OCI-LY3 (cell line): ENCODE measurements around the gene CSRNP3.

Experiments used
- H2AFZ ChIP-seq: fragments of 200-600, 300-600 bp; shearing (Covaris generic); 2 replicates; pipeline ENCODE4 v1.6.0; 2014; ENCODE audit warnings: antibody characterized with exemption, low read depth, low read length
- H3K27ac ChIP-seq: fragments of 200-600, 300-600 bp; sonication (generic); 2 replicates; pipeline ENCODE4 v1.5.1; 2014; ENCODE audit warnings: mild to moderate bottlenecking, low read length, moderate library complexity, mixed read lengths
- H3K27me3 ChIP-seq: fragments of 200-600, 300-600 bp; sonication (generic); 2 replicates; pipeline ENCODE4 v1.6.1; 2014; ENCODE audit warnings: low read depth, low read length, mixed read lengths
- H3K36me3 ChIP-seq: fragments of 200-600, 300-600 bp; sonication (generic); replicated peaks from 2 replicates; pipeline ENCODE3; 2014; ENCODE audit warnings: low read depth, low read length, mixed read lengths
- H3K4me1 ChIP-seq: fragments of 300-600, 200-600 bp; sonication (generic); 2 replicates; pipeline ENCODE4 v1.6.1; 2014; ENCODE audit warnings: low read length, mixed read lengths
- H3K4me2 ChIP-seq: fragments of 200-600, 300-600 bp; sonication (generic); 2 replicates; pipeline ENCODE4 v1.6.1; 2014; ENCODE audit warnings: low read length, mixed read lengths
- H3K4me3 ChIP-seq: fragments of 300-600, 200-600 bp; sonication (generic); 2 replicates; pipeline ENCODE4 v1.5.1; 2014; ENCODE audit warnings: antibody characterized with exemption, mild to moderate bottlenecking, low read length, moderate library complexity
- H3K79me2 ChIP-seq: fragments of 300-600, 200-600 bp; shearing (Covaris generic); 2 replicates; pipeline ENCODE4 v1.6.1; 2014; ENCODE audit warnings: mild to moderate bottlenecking, low read length, mixed read lengths
- H3K9ac ChIP-seq: fragments of 300-600, 200-600 bp; shearing (Covaris generic); 2 replicates; pipeline ENCODE4 v1.6.0; 2014; ENCODE audit warnings: mild to moderate bottlenecking, low read length, moderate library complexity
- H3K9me3 ChIP-seq: fragments of 200-600, 300-600 bp; shearing (Covaris generic); 2 replicates; pipeline ENCODE4 v1.6.1; 2014; ENCODE audit warnings: low read length, mixed read lengths; ENCODE audit not compliant: insufficient read depth
- H4K20me1 ChIP-seq: fragments of 200-600, 300-600 bp; sonication (generic); 2 replicates; pipeline ENCODE4 v1.6.1; 2016; ENCODE audit warnings: low read length, mixed read lengths; ENCODE audit not compliant: insufficient read depth
- CTCF ChIP-seq: fragments of 200-600, 300-600 bp; sonication (generic); IDR thresholded peaks from 2 replicates; pipeline ENCODE4 v1.5.1; 2014; ENCODE audit warnings: antibody characterized with exemption, low read length, low read depth
- EZH2phosphoT487 ChIP-seq: fragments of 200-600 bp; shearing (Covaris generic); IDR thresholded peaks from 2 replicates; pipeline ENCODE4 v1.6.1; 2018; ENCODE audit warnings: antibody characterized with exemption, mixed run types, low read depth

Gene CSRNP3

GRCh38 chr2:165560377-165560988 is 91.0 kb downstream of the CSRNP3 start:
- no peak overlapping the region for H3K4me2 ChIP-seq
- H2AFZ ChIP-seq: no peak overlapping the region
- H3K36me3 ChIP-seq: no peaks in the 10 kb centered on the region
- H3K4me1 ChIP-seq: no peaks in the 10 kb centered on the region
- no peaks in the 10 kb centered on the region for H3K9me3 ChIP-seq
- no peak overlapping the region for H3K9ac ChIP-seq
- H3K27me3 ChIP-seq: no peaks in the 10 kb centered on the region
- TF ChIP-seq EZH2phosphoT487: no peak
- TF ChIP-seq CTCF: no peak
- no peaks in the 10 kb centered on the region for H4K20me1 ChIP-seq
- H3K4me3 ChIP-seq: no peak overlapping the region
- H3K27ac ChIP-seq: no peak overlapping the region
- no peaks in the 10 kb centered on the region for H3K79me2 ChIP-seq

GRCh38 chr2:165561516-165561915 is 92.0 kb downstream of the CSRNP3 start:
- Histone ChIP-seq H2AFZ (no peak overlapping the region), H4K20me1 (no peaks in the 10 kb centered on the region), H3K27me3 (no peaks in the 10 kb centered on the region), H3K79me2 (no peaks in the 10 kb centered on the region), H3K4me3 (no peak overlapping the region), H3K4me2 (no peak overlapping the region), H3K27ac (no peak overlapping the region), H3K36me3 (no peaks in the 10 kb centered on the region), H3K9ac (no peak overlapping the region), H3K9me3 (no peaks in the 10 kb centered on the region), H3K4me1 (no peaks in the 10 kb centered on the region)
- no peak for TF ChIP-seq EZH2phosphoT487
- no peak for TF ChIP-seq CTCF

GRCh38 chr2:165562233-165562632 is 92.7 kb downstream of the CSRNP3 start:
- H3K79me2 ChIP-seq: no peaks in the 10 kb centered on the region
- H3K27ac ChIP-seq: no peak overlapping the region
- no peak overlapping the region for H2AFZ ChIP-seq
- 0 out of 2 replicates have a peak, but pooled peaks cover 4% of the 10 kb centered on the region for H3K27me3 ChIP-seq
- TF ChIP-seq CTCF (no peak), EZH2phosphoT487 (no peak)
- H3K4me3 ChIP-seq: no peak overlapping the region
- H3K36me3 ChIP-seq: no peaks in the 10 kb centered on the region
- no peak overlapping the region for H3K9ac ChIP-seq
- H3K9me3 ChIP-seq: no peaks in the 10 kb centered on the region
- no peaks in the 10 kb centered on the region for H3K4me1 ChIP-seq
- no peak overlapping the region for H3K4me2 ChIP-seq
- H4K20me1 ChIP-seq: no peaks in the 10 kb centered on the region

GRCh38 chr2:165563468-165564225 is 94.1 kb downstream of the CSRNP3 start:
- H3K4me1 ChIP-seq: no peaks in the 10 kb centered on the region
- no peaks in the 10 kb centered on the region for H3K9me3 ChIP-seq
- no peaks in the 10 kb centered on the region for H3K79me2 ChIP-seq
- H3K27ac ChIP-seq: no peak overlapping the region
- no peaks in the 10 kb centered on the region for H4K20me1 ChIP-seq
- H3K4me2 ChIP-seq: no peak overlapping the region
- no peak overlapping the region for H2AFZ ChIP-seq
- TF ChIP-seq CTCF (peak; percentile 69), EZH2phosphoT487 (no peak)
- H3K9ac ChIP-seq: no peak overlapping the region
- no peak overlapping the region for H3K4me3 ChIP-seq
- no peaks in the 10 kb centered on the region for H3K36me3 ChIP-seq
- H3K27me3 ChIP-seq: 0 out of 2 replicates have a peak, but pooled peaks cover 4% of the 10 kb centered on the region
